A549 (cell line): ENCODE data around the gene HLA-DMB. TPM values are rescaled to one million over a fixed set of nuclear protein-coding genes. Genes with fewer than 3 reads are reported as not detected.

ENCODE experiments used
- ATAC-seq, 2 experiments: fragments of 200-7000 bp in 1 of 2; fragments of >200 bp in 1 of 2; cut with Nextera tagmentation in 1 of 2; cut with Tn5 transposase in 1 of 2; 3 replicates each; pipeline versions ENCODE4 v1.8.0 to v1.9.1; 2018 to 2020; ENCODE audit warnings: mild to moderate bottlenecking in 1 of 2, moderate library complexity in 1 of 2
- CTCF ChIA-PET: fragments of 300-600 bp; sonication (Branson Sonifier 250); formaldehyde crosslinking; extraction: SDS; loops from one replicate; lab custom pipeline; 2021; ENCODE audit warnings: antibody characterized with exemption, inconsistent platforms; lab: Yijun Ruan, JAX
- POLR2A ChIA-PET: fragments of 350-600 bp; formaldehyde crosslinking; extraction: SDS; loops from one replicate; lab custom pipeline; 2021; ENCODE audit warnings: antibody characterized with exemption, inconsistent platforms; lab: Yijun Ruan, JAX
- DNase-seq, 2 experiments: peaks; one replicate each; pipeline versions ENCODE4 v3.0.0 to v3.0.0-alpha.2; 2011 to 2016; ENCODE audit warnings: low read depth in 1 of 2, low spot score in 1 of 2
- FAIRE-seq: peaks from 2 replicates; lab custom pipeline; 2011; peaks lifted over from hg19 to GRCh38; lab: Jason Lieb, UNC
- H3K27ac ChIP-seq, 2 experiments: fragments of >200 bp; sonication (Bioruptor Twin); formaldehyde crosslinking; 3 replicates each; pipeline ENCODE4 v1.5.1; 2016 to 2017
- H3K4me1 ChIP-seq: fragments of >200 bp; sonication (Bioruptor Twin); formaldehyde crosslinking; 3 replicates; pipeline ENCODE4 v1.6.1; 2016
- H3K4me2 ChIP-seq: fragments of >200 bp; sonication (Bioruptor Twin); formaldehyde crosslinking; 3 replicates; pipeline ENCODE4 v1.6.1; 2016
- H3K4me3 ChIP-seq: fragments of >200 bp; sonication (Bioruptor Twin); formaldehyde crosslinking; 3 replicates; pipeline ENCODE4 v1.5.1; 2016
- H3K9me3 ChIP-seq: fragments of >200 bp; sonication (Bioruptor Twin); formaldehyde crosslinking; 3 replicates; pipeline ENCODE4 v1.6.1; 2016
- CBX8 ChIP-seq: fragments of 200-600 bp; sonication (generic); IDR thresholded peaks from 2 replicates; pipeline ENCODE4 v1.6.1; 2016
- CEBPB ChIP-seq, 2 experiments: fragments of >200 bp in 1 of 2; sonication (Bioruptor Twin) in 1 of 2; formaldehyde crosslinking in 1 of 2; IDR thresholded peaks; 2 replicates each; pipeline ENCODE4 v1.6.1; 2012 to 2016
- EHMT2 ChIP-seq: fragments of 200-600 bp; sonication (generic); IDR thresholded peaks from 2 replicates; pipeline ENCODE4 v1.6.1; 2016; ENCODE audit warnings: antibody characterized with exemption, low read depth, mild to moderate bottlenecking, moderate library complexity
- FOSB ChIP-seq: fragments of 250-450 bp; sonication (Bioruptor Pico); IDR thresholded peaks from 2 replicates; pipeline ENCODE4 v1.5.0; 2020; ENCODE audit warnings: mild to moderate bottlenecking, moderate library complexity
- FOSL2 ChIP-seq, 2 experiments: fragments of 450-650 bp in 1 of 2; fragments of >200 bp in 1 of 2; sonication (Bioruptor Twin) in 1 of 2; formaldehyde crosslinking; IDR thresholded peaks; 2 replicates each; pipeline versions ENCODE4 v1.5.0 to v1.6.1; 2016 to 2020; ENCODE audit warnings: mild to moderate bottlenecking in 1 of 2, moderate library complexity in 1 of 2
- FOXS1 ChIP-seq: fragments of 250-450 bp; sonication (Bioruptor Pico); IDR thresholded peaks from 2 replicates; pipeline ENCODE4 v1.5.0; 2020; ENCODE audit warnings: mild to moderate bottlenecking, moderate library complexity
- GATA3 ChIP-seq: IDR thresholded peaks from 2 replicates; pipeline ENCODE4 v1.6.1; 2012; ENCODE audit warnings: borderline replicate concordance
- HOXB13 ChIP-seq: fragments of 250-450 bp; sonication (Bioruptor Pico); IDR thresholded peaks from 2 replicates; pipeline ENCODE4 v1.5.0; 2020; ENCODE audit warnings: low read depth, mild to moderate bottlenecking, moderate library complexity
- KDM5A ChIP-seq: fragments of 200-600 bp; sonication (generic); IDR thresholded peaks from 2 replicates; pipeline ENCODE4 v1.6.1; 2016; ENCODE audit warnings: antibody characterized with exemption, mild to moderate bottlenecking
- MAFK ChIP-seq: fragments of 450-650 bp; IDR thresholded peaks from 2 replicates; pipeline ENCODE4 v1.6.1; 2014; ENCODE audit not compliant: partially characterized antibody
- NFE2L2 ChIP-seq: fragments of 150-350 bp; conservative IDR thresholded peaks from 2 replicates; pipeline ENCODE4 v1.6.1; 2014; ENCODE audit warnings: low read length
- NPAS2 ChIP-seq: fragments of 250-450 bp; sonication (Bioruptor Pico); IDR thresholded peaks from 2 replicates; pipeline ENCODE4 v1.8.0; 2022; ENCODE audit warnings: mild to moderate bottlenecking, moderate library complexity, borderline replicate concordance
- POLR2AphosphoS2 ChIP-seq: conservative IDR thresholded peaks from 2 replicates; pipeline ENCODE4 v1.6.1; 2012; ENCODE audit warnings: low read length, improper control_type of control experiment, inconsistent platforms
- RAD21 ChIP-seq, 2 experiments: fragments of >200 bp in 1 of 2; sonication (Bioruptor Twin) in 1 of 2; formaldehyde crosslinking in 1 of 2; IDR thresholded peaks in 1 of 2; conservative IDR thresholded peaks in 1 of 2; 2 replicates in 1 of 2; 3 replicates in 1 of 2; pipeline ENCODE4 v1.6.1; 2012 to 2018; ENCODE audit warnings: inconsistent platforms in 1 of 2
- RCOR1 ChIP-seq: fragments of 150-350 bp; IDR thresholded peaks from 2 replicates; pipeline ENCODE4 v1.6.1; 2014; ENCODE audit warnings: antibody characterized with exemption, low read length, low read depth
- RNF2 ChIP-seq: fragments of 200-600 bp; sonication (generic); IDR thresholded peaks from 2 replicates; pipeline ENCODE4 v1.6.1; 2016; ENCODE audit warnings: low read depth, mild to moderate bottlenecking, antibody characterized with exemption, moderate library complexity, borderline replicate concordance
- ZC3H11A ChIP-seq: fragments of 450-650 bp; IDR thresholded peaks from 2 replicates; pipeline ENCODE4 v1.6.1; 2014; ENCODE audit warnings: antibody characterized with exemption, mild to moderate bottlenecking
- ZFP36 ChIP-seq: fragments of 450-650 bp; IDR thresholded peaks from 2 replicates; pipeline ENCODE4 v1.6.1; 2014; ENCODE audit warnings: borderline replicate concordance; ENCODE audit not compliant: partially characterized antibody
- ZNF302 ChIP-seq: fragments of 250-450 bp; sonication (Bioruptor Pico); IDR thresholded peaks from 2 replicates; pipeline ENCODE4 v1.9.0; 2021; ENCODE audit warnings: inconsistent platforms, mild to moderate bottlenecking, moderate library complexity
- WGBS: methylation state at CpG from one replicate; pipeline ENCODE4 v1.1.6; 2017; ENCODE audit errors: missing lambda C conversion rate; 5-methylcytosine and 5-hydroxymethylcytosine counted together
- polyA plus RNA-seq, 4 experiments: library from polyadenylated mRNA; depleted of rRNA in 3 of 4; stranded (reverse); fragments of >200 nt; fragmentation: RNase III in 1 of 4; extraction: RNeasy Plus Mini Kit Qiagen cat#74134 plus additional on column Dnase treatment in 1 of 4; gene quantifications; 2 replicates in 3 of 4; 3 replicates in 1 of 4; pipeline ENCODE4 v1.2.3, GENCODE V29; 2011 to 2017
- TF ChIP-seq, protein P1 (sequence below): fragments of 150-350 bp; IDR thresholded peaks from 2 replicates; pipeline ENCODE4 v1.6.1; 2014; ENCODE audit warnings: low read depth, mild to moderate bottlenecking, low read length
- TF ChIP-seq, protein P2 (sequence below): fragments of 250-450 bp; sonication (Bioruptor Pico); IDR thresholded peaks from 2 replicates; pipeline ENCODE4 v1.5.0; 2021; ENCODE audit warnings: mild to moderate bottlenecking, moderate library complexity, borderline replicate concordance
- TF ChIP-seq, protein P3 (sequence below): IDR thresholded peaks from 2 replicates; pipeline ENCODE4 v1.6.1; 2012
- TF ChIP-seq, protein P4 (sequence below): fragments of >200 bp; sonication (Bioruptor Twin); formaldehyde crosslinking; IDR thresholded peaks from 2 replicates; pipeline ENCODE4 v1.6.1; 2016
- TF ChIP-seq, protein P5 (sequence below): IDR thresholded peaks from 2 replicates; pipeline ENCODE4 v1.6.1; 2012; ENCODE audit warnings: low read depth, borderline replicate concordance
- TF ChIP-seq, protein P6 (sequence below): IDR thresholded peaks from 2 replicates; pipeline ENCODE4 v1.6.1; 2012

The HLA-DMB gene
- polyA plus RNA-seq, 2 of the 4 experiments (the other 2 are of a cell fraction) = 3.7 to 14.3 TPM

DNA sequence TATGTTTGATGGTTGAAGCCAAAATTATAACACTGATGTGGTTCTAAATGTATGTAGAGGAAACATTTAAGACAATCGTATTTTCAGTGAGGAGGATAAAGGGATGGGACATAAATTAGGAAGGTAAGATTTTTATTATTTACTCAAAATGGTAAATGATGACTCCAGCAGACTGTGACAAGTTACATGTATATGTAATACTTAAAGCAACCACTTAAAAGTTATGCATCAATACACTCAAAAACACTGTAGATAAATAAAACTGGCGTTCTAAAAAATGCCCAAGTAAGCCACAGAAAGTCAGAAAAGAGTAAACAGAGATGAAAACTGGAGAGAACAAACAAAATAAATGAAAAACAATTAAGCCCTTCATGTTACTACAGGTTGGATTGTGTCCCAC is 18.7 kb downstream of the HLA-DMB start:
- CTCF ChIA-PET = no interaction called here
- Histone ChIP-seq H3K27ac (peak overlapping the region; percentile 41 to 57; a peak in 3 of 6 replicates), H3K9me3 (no peaks in the 10 kb centered on the region), H3K4me1 (peaks cover 28% of the 10 kb centered on the region), H3K4me3 (no peak overlapping the region), H3K4me2 (peak overlapping the region; percentile 73; the same call in 1 of the 3 replicates)
- FAIRE-seq = no peak
- DNase-seq = no peak
- no peak for ATAC-seq
- POLR2A ChIA-PET = no interaction called here
- no peak for TF ChIP-seq NPAS2 (CRISPR knock-in tag)
- WGBS = 39% methylated on average over 2 of the region's 2 CpGs

DNA sequence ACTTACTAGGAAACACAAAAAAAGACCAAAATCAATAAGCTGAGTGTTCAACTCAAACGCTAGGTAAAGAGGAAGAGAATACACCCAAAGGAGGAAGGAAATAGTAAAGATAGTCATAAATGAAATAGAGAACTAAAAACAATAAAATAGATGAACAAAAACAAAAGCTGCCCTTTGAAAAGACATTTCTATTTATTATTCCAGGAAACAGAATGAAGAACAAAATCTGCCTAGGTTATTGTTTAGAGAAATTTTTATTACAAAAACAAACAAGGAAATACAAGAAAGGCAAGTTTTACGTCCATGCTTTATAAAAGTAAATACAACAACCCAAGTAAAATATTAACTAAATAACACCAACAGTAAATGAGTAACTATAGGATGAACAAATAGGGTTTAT is 20.1 kb downstream of the HLA-DMB start:
- POLR2A ChIA-PET = no interaction called here
- no peak for FAIRE-seq

DNA sequence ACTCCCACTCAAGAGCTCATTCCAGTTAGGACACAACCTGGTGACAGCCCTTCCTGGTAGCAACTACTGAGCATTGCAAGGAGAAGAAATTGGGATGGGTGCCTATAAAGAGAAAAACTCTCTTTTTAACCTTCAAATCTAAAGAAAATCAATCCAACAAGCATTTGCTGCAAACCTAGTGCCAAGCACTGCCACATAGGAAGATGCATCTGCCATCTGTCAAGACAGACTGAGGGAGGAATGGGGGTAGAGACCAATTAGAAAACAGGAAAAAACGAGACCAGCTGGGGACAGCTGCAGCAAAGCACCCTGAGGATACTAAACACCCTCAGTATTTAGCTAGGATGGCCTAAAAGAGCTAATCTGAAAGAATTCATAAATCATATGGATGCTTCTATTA is 27.9 kb downstream of the HLA-DMB start:
- no peak for FAIRE-seq
- Histone ChIP-seq H3K4me1 (peaks cover 21% of the 10 kb centered on the region), H3K9me3 (no peaks in the 10 kb centered on the region), H3K27ac (no peak overlapping the region), H3K4me3 (no peak overlapping the region), H3K4me2 (no peak overlapping the region)
- ChIA-PET POLR2A (interaction anchor here (1.2 kb wide), 1 partner anchor 19 kb away, joined by 3 read pairs; no protein-coding TSS in a partner anchor), CTCF (interaction anchor here (0.6 to 1.7 kb wide), 5 partner anchors 20 to 72 kb away, joined by 3 to 10 read pairs (median 3); no protein-coding TSS in a partner anchor)
- no peak for ATAC-seq
- DNase-seq = no peak
- TF ChIP-seq, protein P1, sequence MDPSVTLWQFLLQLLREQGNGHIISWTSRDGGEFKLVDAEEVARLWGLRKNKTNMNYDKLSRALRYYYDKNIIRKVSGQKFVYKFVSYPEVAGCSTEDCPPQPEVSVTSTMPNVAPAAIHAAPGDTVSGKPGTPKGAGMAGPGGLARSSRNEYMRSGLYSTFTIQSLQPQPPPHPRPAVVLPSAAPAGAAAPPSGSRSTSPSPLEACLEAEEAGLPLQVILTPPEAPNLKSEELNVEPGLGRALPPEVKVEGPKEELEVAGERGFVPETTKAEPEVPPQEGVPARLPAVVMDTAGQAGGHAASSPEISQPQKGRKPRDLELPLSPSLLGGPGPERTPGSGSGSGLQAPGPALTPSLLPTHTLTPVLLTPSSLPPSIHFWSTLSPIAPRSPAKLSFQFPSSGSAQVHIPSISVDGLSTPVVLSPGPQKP = no peak
- TF ChIP-seq CBX8 (no peak), FOSB (no peak), CEBPB (IDR thresholded peaks at IDR 0.05) (no peak), HOXB13 (CRISPR knock-in tag) (no peak), ZFP36 (no peak), RCOR1 (no peak), RAD21 (conservative IDR thresholded peaks at IDR 0.05 in 1 of 2, IDR thresholded peaks at IDR 0.05 in 1 of 2) (no peak), ZNF302 (no peak)
- TF ChIP-seq, protein P2, sequence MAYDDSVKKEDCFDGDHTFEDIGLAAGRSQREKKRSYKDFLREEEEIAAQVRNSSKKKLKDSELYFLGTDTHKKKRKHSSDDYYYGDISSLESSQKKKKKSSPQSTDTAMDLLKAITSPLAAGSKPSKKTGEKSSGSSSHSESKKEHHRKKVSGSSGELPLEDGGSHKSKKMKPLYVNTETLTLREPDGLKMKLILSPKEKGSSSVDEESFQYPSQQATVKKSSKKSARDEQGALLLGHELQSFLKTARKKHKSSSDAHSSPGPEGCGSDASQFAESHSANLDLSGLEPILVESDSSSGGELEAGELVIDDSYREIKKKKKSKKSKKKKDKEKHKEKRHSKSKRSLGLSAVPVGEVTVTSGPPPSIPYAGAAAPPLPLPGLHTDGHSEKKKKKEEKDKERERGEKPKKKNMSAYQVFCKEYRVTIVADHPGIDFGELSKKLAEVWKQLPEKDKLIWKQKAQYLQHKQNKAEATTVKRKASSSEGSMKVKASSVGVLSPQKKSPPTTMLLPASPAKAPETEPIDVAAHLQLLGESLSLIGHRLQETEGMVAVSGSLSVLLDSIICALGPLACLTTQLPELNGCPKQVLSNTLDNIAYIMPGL = no peak
- TF ChIP-seq, protein P3, sequence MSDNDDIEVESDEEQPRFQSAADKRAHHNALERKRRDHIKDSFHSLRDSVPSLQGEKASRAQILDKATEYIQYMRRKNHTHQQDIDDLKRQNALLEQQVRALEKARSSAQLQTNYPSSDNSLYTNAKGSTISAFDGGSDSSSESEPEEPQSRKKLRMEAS = no peak
- WGBS = 12% methylated on average over 1 of the region's 1 CpG

More for the DNA sequence above, 20.1 kb downstream of the HLA-DMB start:
- CTCF ChIA-PET = interaction anchor here (1.6 to 1.9 kb wide), 2 partner anchors 14 to 33 kb away, joined by 4 to 7 read pairs; partner anchors contain the start of gene HLA-DMA
- peak overlapping the region in 1 of 2 experiments; percentile 73; a peak in 3 of 6 replicates for H3K27ac ChIP-seq
- TF ChIP-seq CBX8 (no peak), GATA3 (peak; percentile 23; the same call in 1 of the 2 replicates)
- H3K4me2 ChIP-seq = peak overlapping the region; percentile 73
- H3K4me1 ChIP-seq = peaks cover 28% of the 10 kb centered on the region
- no peaks in the 10 kb centered on the region for H3K9me3 ChIP-seq
- DNase-seq (peak in 1 of 2 experiments; percentile 22), ATAC-seq (peak in 1 of 2 experiments; percentile 50; a peak in 1 of 6 replicates)
- H3K4me3 ChIP-seq = peak overlapping the region; percentile 16; the same call in 1 of the 3 replicates
- WGBS = 2% methylated on average over 2 of the region's 2 CpGs

GRCh38 chr6:32908897-32909296 is 31.9 kb downstream of the HLA-DMB start:
- ChIA-PET POLR2A (no interaction called here), CTCF (interaction anchor here (0.8 kb wide), 1 partner anchor 70 kb away, joined by 4 read pairs; the partner anchor contains the start of gene TAP2)
- 14% methylated on average over 2 of the region's 2 CpGs for WGBS
- peak overlapping the region; percentile 61 to 66 for H3K27ac ChIP-seq
- no peaks in the 10 kb centered on the region for H3K9me3 ChIP-seq
- no peak overlapping the region for H3K4me3 ChIP-seq
- H3K4me2 ChIP-seq = peak overlapping the region; percentile 63
- H3K4me1 ChIP-seq = peaks cover 61% of the 10 kb centered on the region
- FAIRE-seq = no peak
- DNase-seq = no peak
- no peak for ATAC-seq
- TF ChIP-seq NFE2L2 (no peak), RCOR1 (no peak), ZNF302 (no peak), KDM5A (no peak), EHMT2 (no peak), FOXS1 (CRISPR knock-in tag) (no peak), FOSL2 (IDR thresholded peaks at IDR 0.05) (no peak), FOSL2 (CRISPR knock-in tag; IDR thresholded peaks at IDR 0.05) (no peak), POLR2AphosphoS2 (no peak), RNF2 (no peak), CBX8 (no peak), CEBPB (IDR thresholded peaks at IDR 0.05) (no peak), ZC3H11A (no peak), MAFK (no peak)
- TF ChIP-seq, protein P4, sequence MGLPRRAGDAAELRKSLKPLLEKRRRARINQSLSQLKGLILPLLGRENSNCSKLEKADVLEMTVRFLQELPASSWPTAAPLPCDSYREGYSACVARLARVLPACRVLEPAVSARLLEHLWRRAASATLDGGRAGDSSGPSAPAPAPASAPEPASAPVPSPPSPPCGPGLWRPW = no peak
- TF ChIP-seq, protein P5, sequence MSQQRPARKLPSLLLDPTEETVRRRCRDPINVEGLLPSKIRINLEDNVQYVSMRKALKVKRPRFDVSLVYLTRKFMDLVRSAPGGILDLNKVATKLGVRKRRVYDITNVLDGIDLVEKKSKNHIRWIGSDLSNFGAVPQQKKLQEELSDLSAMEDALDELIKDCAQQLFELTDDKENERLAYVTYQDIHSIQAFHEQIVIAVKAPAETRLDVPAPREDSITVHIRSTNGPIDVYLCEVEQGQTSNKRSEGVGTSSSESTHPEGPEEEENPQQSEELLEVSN = no peak
- TF ChIP-seq, protein P6, sequence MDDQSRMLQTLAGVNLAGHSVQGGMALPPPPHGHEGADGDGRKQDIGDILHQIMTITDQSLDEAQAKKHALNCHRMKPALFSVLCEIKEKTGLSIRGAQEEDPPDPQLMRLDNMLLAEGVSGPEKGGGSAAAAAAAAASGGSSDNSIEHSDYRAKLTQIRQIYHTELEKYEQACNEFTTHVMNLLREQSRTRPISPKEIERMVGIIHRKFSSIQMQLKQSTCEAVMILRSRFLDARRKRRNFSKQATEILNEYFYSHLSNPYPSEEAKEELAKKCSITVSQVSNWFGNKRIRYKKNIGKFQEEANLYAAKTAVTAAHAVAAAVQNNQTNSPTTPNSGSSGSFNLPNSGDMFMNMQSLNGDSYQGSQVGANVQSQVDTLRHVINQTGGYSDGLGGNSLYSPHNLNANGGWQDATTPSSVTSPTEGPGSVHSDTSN = no peak
